GM06990 (cell line): ENCODE results near the gene CDCA7L.

Experiments
- DNase-seq: peaks from one replicate; pipeline ENCODE4 v3.0.0-alpha.2; 2011; ENCODE audit not compliant: insufficient read length; ENCODE audit errors: extremely low read depth
- H3K27me3 ChIP-seq: replicated peaks from 2 replicates; pipeline ENCODE4 v1.6.0; 2011; ENCODE audit warnings: low read length; ENCODE audit not compliant: control insufficient read depth, insufficient read depth
- H3K36me3 ChIP-seq: 2 replicates; pipeline ENCODE4 v1.5.1; 2011; ENCODE audit warnings: low read length; ENCODE audit not compliant: control insufficient read depth, insufficient read depth
- H3K4me3 ChIP-seq: replicated peaks from 2 replicates; pipeline ENCODE4 v1.5.1; 2011; ENCODE audit warnings: low read depth, mild to moderate bottlenecking, control low read depth, low read length
- CTCF ChIP-seq: IDR thresholded peaks from 2 replicates; pipeline ENCODE4 v1.5.1; 2011; ENCODE audit warnings: low read length, control low read depth, mild to moderate bottlenecking, inconsistent platforms; ENCODE audit not compliant: insufficient read depth, poor library complexity, severe bottlenecking

Gene CDCA7L

GRCh38 chr7:21944616-21945453 lies 864 bp downstream of the CDCA7L start:
- no peaks in the 10 kb centered on the region for H3K36me3 ChIP-seq
- peak overlapping the region; percentile 73 for H3K4me3 ChIP-seq
- no peak for TF ChIP-seq CTCF
- H3K27me3 ChIP-seq = no peaks in the 10 kb centered on the region
- DNase-seq = peak; percentile 52

- no peak for TF ChIP-seq CTCF
- H3K36me3 ChIP-seq = no peaks in the 10 kb centered on the region
- no peak for DNase-seq
- no peak overlapping the region for H3K4me3 ChIP-seq
- no peaks in the 10 kb centered on the region for H3K27me3 ChIP-seq
Observed at GRCh38 chr7:21943436-21943835, 2.3 kb downstream of the CDCA7L start.

GRCh38 chr7:21942955-21943354 lies 2.7 kb downstream of the CDCA7L start:
- Histone ChIP-seq H3K36me3 (no peaks in the 10 kb centered on the region), H3K27me3 (no peaks in the 10 kb centered on the region), H3K4me3 (no peak overlapping the region)
- no peak for TF ChIP-seq CTCF
- no peak for DNase-seq

- H3K4me3 ChIP-seq = no peak overlapping the region
- no peaks in the 10 kb centered on the region for H3K27me3 ChIP-seq
- no peak for DNase-seq
- no peaks in the 10 kb centered on the region for H3K36me3 ChIP-seq
- TF ChIP-seq CTCF = no peak
Observed at GRCh38 chr7:21941611-21942141, 4.0 kb downstream of the CDCA7L start.

- H3K4me3 ChIP-seq = no peak overlapping the region
- no peaks in the 10 kb centered on the region for H3K27me3 ChIP-seq
- no peak for DNase-seq
- H3K36me3 ChIP-seq = no peaks in the 10 kb centered on the region
- no peak for TF ChIP-seq CTCF
Observed at GRCh38 chr7:21939858-21940372, 5.8 kb downstream of the CDCA7L start.
